Activated naive CD8-positive, alpha-beta T cell (primary cell): Measurements from ENCODE around the gene GRAP2.

Experiments
- H3K27ac Mint-ChIP-seq: one replicate; pipeline ENCODE4 v1.8.0; 2021; ENCODE audit warnings: mixed read lengths
- H3K27me3 Mint-ChIP-seq: one replicate; pipeline ENCODE4 v1.8.0; 2021; ENCODE audit warnings: mixed read lengths
- H3K36me3 Mint-ChIP-seq: one replicate; pipeline ENCODE4 v1.8.0; 2021; ENCODE audit warnings: mixed read lengths
- H3K4me1 Mint-ChIP-seq: one replicate; pipeline ENCODE4 v1.8.0; 2021; ENCODE audit warnings: low read depth, mixed read lengths
- H3K4me3 Mint-ChIP-seq: one replicate; pipeline ENCODE4 v1.8.0; 2021; ENCODE audit warnings: mild to moderate bottlenecking, mixed read lengths
- H3K9me3 Mint-ChIP-seq: one replicate; pipeline ENCODE4 v1.8.0; 2021; ENCODE audit warnings: low read depth, mixed read lengths

Gene GRAP2

DNA sequence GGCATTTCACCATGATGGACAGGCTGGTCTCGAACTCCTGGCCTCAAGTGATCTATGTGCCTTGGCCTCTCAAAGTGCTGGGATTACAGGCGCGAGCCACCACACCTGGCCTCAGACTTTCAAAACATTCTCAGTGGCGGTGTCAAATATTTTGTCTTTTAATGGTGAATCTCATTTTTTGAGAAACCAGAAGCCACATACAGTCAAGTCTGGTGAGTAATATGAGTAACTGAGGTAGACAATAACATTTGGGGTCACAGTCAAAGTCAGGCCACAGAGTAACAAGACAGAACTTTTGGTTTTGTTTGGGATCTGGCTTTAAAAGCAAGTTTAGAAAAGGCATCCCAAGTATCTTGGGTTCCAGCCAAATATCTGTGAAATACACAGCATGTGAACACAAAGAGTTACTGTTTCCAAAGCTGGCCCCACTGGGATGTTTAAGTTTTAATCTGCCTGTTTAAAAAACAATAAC is 53.7 kb downstream of the GRAP2 start:
- Mint-ChIP-seq H3K27me3 (no peaks in the 10 kb centered on the region), H3K9me3 (peaks cover 4% of the 10 kb centered on the region), H3K4me3 (peak overlapping the region; percentile 38), H3K27ac (peak overlapping the region; percentile 97), H3K36me3 (peaks cover 34% of the 10 kb centered on the region), H3K4me1 (peaks cover 93% of the 10 kb centered on the region)

DNA sequence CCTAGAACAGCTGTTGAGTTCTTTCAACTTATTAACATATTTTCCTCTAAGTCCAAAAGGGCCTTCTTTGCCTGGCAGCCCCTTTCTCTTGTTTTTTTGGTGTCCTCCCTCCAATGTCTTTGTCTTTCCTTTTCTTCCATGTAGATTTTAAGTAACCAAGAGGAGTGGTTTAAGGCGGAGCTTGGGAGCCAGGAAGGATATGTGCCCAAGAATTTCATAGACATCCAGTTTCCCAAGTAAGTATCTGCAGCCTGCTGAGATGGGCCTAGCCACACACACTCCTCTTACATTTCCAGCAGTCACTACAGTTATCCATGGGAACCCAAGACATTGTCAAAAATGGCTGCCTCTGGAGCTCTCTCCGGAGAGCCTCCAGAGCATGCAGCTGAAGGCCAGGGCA is 54.8 kb downstream of the GRAP2 start:
- peaks cover 93% of the 10 kb centered on the region for H3K4me1 Mint-ChIP-seq
- H3K27ac Mint-ChIP-seq = peak overlapping the region; percentile 97
- H3K36me3 Mint-ChIP-seq = peaks cover 33% of the 10 kb centered on the region
- no peaks in the 10 kb centered on the region for H3K27me3 Mint-ChIP-seq
- peak overlapping the region; percentile 38 for H3K4me3 Mint-ChIP-seq
- H3K9me3 Mint-ChIP-seq = no peaks in the 10 kb centered on the region

DNA sequence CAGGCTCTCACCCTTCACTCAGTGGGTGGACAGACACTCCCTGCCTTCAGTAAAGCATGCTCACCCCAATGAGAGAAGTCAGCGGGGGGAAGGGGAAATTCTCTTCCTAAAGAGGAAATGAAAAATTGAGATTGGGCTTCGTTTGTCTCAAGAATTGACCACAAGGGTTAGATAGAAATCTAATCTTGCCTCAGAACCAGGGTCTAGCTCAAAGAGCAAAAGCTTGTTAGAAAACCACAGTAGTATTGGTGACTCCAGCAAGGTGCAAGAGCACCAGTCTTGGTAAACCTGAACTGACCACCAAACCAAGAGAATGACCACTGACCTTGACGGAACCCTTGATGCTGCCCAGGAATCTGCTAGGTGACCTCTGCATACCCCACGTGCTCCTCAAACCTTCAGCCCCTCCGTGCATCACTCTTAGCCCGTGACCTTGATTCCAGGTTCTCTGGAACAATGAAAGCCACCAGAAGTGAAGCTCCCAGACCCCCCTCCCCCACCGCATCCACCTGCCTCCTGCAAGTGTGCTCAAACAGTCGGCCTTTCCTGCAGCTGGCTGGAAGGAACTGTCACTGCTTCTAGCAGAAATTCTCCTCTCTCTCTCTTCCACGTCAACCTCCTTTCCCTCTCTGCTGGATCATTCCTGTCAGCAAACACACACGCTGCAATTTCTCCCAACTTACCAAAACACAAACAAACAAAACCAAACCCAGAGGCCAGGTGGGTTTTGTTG is 56.2 kb downstream of the GRAP2 start:
- H3K36me3 Mint-ChIP-seq = peaks cover 32% of the 10 kb centered on the region
- peak overlapping the region; percentile 89 for H3K27ac Mint-ChIP-seq
- no peaks in the 10 kb centered on the region for H3K27me3 Mint-ChIP-seq
- H3K4me1 Mint-ChIP-seq = peaks cover 93% of the 10 kb centered on the region
- H3K4me3 Mint-ChIP-seq = peak overlapping the region; percentile 20
- H3K9me3 Mint-ChIP-seq = no peaks in the 10 kb centered on the region

DNA sequence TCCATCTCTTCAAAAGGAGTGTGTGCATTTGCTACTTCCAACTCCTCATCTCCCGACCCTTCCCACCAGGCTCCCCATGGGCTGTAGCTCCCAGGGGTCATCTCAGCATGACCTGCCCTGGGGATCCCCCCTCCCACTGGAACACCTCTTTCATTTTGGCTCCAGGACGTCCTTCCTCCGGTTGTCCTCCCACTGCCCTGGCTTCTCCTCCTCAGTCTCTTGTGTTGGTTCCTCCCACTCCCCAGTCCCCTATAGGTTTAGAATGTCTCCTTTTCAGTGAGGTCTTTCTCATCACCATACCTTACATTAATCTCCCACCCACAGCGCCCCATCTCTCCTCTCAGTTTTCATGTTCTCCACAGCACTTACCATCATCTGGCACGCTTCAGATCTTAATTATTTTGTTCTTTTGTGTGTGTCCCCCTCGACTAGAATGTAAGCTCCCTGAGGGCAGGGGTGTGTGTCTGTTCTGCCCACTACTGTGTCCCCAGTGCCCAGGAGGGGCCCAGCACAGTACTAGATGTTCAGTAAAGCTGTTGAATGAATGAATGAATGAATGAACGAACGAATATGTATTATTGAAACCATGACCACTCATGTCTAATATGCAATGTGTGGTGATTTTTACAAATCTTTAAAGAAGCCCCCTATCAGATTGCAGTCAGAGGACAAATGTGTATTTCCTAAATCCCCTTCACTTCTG is 57.3 kb downstream of the GRAP2 start:
- Mint-ChIP-seq H3K27ac (peak overlapping the region; percentile 96), H3K4me1 (peaks cover 91% of the 10 kb centered on the region), H3K4me3 (peak overlapping the region; percentile 43), H3K36me3 (peaks cover 31% of the 10 kb centered on the region), H3K27me3 (no peaks in the 10 kb centered on the region), H3K9me3 (no peaks in the 10 kb centered on the region)

DNA sequence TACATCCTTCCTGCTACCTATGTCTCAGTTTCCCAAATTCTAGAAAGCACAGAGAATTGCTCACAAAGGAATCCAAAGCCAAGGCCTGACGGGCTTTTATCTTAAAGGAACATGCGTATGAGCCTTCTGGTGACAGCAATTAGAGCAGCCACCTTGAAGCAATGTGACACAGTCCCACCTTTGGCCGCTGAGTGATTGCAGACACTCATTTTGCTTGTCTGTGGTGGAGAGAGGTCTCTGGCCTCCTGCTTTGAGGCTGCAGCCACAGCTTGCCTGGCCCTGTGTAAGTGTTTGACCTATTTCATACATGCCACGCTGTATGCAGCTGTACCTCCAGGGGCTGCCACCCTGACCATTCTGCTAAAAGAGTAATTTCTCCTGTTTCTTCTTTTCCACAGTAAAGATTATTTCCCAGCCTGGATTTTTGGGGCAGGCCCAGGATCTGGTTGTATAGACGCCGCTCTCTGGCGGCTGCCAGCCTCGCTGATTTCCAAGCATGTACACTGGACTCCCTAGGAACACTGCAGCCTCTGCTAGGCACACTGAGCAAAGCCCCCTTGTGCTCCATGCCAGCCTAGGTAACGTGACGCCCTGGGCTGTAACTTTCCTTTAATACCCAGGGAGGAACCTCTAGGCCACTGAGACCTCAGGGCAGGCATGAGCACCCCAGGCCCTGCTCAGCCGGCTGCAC is 58.2 kb downstream of the GRAP2 start:
- peak overlapping the region; percentile 96 for H3K27ac Mint-ChIP-seq
- H3K27me3 Mint-ChIP-seq = no peaks in the 10 kb centered on the region
- peaks cover 85% of the 10 kb centered on the region for H3K4me1 Mint-ChIP-seq
- H3K9me3 Mint-ChIP-seq = no peaks in the 10 kb centered on the region
- H3K4me3 Mint-ChIP-seq = peak overlapping the region; percentile 43
- H3K36me3 Mint-ChIP-seq = peaks cover 32% of the 10 kb centered on the region

DNA sequence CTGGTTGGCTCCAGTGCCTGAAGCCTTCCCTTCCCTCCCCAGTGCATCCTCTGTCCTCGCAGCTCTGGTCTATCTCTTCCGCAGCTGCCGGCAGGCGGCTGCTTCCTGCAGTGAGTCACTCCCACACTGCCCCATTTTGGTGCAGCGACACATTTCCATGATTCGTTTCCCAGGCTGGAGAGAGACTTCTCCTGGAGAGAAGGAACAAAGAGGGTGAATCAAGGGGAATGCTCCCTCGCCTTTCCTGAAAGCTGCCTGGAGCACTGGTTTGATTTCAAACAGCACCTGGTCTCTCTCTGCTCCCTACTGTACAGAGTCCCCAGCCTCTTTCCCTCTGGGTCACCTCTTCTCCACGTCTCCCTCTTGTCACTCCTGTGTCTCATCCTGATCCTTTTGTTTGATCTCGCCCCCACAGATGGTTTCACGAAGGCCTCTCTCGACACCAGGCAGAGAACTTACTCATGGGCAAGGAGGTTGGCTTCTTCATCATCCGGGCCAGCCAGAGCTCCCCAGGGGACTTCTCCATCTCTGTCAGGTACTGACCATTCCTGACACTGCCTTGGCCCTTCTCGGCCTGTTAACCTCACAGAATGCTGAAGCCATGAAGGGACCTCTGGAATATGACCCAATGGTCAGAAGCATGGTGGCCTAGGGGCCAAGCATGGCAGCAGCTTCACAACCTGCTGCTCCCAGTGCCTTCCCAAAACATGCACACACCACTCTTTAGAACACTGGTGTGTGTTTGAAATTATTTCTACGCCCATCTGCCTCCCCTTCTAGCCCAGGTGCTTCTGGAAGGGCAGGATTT is 59.0 kb downstream of the GRAP2 start, which contains the start of gene TMA7B:
Gene TMA7B, plus strand, starts transcription at position 758 of the 808 bp plus-strand sequence. CDS start 3,978 bp downstream, outside the sequence.
- H3K9me3 Mint-ChIP-seq = no peaks in the 10 kb centered on the region
- peaks cover 82% of the 10 kb centered on the region for H3K4me1 Mint-ChIP-seq
- H3K4me3 Mint-ChIP-seq = peak within 1 kb of the TSS; percentile 83
- H3K36me3 Mint-ChIP-seq = peaks cover 32% of the 10 kb centered on the region
- H3K27me3 Mint-ChIP-seq = no peaks in the 10 kb centered on the region
- H3K27ac Mint-ChIP-seq = peak within 1 kb of the TSS; percentile 96

DNA sequence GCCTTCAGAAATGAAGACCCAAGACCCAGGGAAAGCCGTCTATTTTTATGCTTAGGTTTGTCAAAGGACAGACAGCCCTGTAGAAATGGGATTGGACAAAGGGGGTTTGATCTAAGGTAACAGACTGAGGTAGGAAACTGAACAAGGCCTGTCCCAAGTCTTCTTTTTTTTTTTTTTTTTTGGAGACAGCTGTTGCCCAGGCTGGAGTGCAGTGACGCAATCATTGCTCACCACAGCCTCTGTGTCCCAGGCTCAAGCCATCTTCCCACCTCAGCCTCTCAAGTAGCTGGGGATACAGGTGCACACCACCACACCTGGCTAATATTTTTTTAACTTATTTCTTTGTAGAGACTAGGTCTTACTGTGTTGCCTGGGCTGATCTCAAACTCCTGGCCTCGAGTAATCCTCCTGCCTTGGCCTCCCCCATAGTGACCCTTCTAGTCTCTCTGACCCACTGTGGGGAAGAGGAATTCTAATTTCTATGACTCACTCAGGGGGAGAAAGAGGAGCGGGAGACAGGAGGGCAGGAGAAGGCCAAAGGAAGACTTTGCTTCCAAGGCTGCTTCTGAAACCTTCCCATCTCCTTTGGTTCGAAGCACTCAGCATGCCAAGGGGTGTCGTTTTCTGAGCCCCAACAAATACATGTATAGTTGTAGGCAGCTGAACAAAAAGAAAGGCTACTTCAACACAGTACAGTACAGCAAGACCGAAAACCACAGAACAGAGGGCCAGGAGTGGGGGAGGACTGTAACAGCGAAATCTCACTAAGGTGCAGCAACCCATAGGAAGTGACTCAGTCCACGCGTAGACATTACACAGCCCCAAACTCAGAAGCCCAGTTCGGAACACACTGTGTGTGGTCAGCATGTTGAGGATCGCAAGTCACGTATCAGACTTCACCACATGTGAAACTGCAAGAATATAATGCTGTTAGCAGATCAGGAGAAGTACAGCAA is 60.2 kb downstream of the GRAP2 start:
- peaks cover 32% of the 10 kb centered on the region for H3K36me3 Mint-ChIP-seq
- H3K27me3 Mint-ChIP-seq = no peaks in the 10 kb centered on the region
- H3K4me3 Mint-ChIP-seq = peak overlapping the region; percentile 83
- H3K4me1 Mint-ChIP-seq = peaks cover 75% of the 10 kb centered on the region
- no peaks in the 10 kb centered on the region for H3K9me3 Mint-ChIP-seq
- H3K27ac Mint-ChIP-seq = peak overlapping the region; percentile 96

DNA sequence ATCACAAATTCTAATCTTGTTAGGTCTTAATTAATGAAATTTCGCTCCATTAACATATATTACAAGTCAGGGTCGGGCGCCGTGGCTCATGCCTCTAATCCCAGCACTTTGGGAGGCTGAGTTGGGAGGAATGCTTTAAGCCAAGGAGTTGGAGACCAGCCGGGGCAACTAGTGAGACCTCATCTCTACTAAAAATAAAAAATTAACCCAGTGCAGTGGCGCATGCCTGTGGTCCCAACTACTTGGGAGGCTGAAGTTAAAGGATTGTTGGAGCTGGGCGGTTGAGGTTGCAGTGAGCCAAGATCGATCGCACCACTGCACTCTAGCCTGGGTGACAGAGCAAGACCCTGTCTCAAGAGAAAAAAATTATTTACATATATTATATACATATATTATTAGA is 61.2 kb downstream of the GRAP2 start:
- H3K36me3 Mint-ChIP-seq = peaks cover 31% of the 10 kb centered on the region
- peak overlapping the region; percentile 96 for H3K27ac Mint-ChIP-seq
- H3K9me3 Mint-ChIP-seq = no peaks in the 10 kb centered on the region
- H3K27me3 Mint-ChIP-seq = no peaks in the 10 kb centered on the region
- peak overlapping the region; percentile 83 for H3K4me3 Mint-ChIP-seq
- H3K4me1 Mint-ChIP-seq = peaks cover 71% of the 10 kb centered on the region

DNA sequence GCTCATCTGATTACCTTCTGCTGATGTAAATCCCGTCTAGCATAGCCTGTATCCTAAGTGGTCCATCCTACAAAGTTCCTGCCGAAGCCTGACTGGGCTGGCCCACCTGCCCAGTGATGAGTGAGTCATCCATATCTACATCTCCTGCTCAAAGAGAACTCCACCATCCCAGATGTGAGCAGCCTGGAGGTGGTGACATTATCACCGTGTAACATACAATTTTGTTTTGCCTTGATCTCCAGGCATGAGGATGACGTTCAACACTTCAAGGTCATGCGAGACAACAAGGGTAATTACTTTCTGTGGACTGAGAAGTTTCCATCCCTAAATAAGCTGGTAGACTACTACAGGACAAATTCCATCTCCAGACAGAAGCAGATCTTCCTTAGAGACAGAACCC is 64.9 kb downstream of the GRAP2 start:
- Mint-ChIP-seq H3K4me1 (peaks cover 38% of the 10 kb centered on the region), H3K36me3 (peaks cover 12% of the 10 kb centered on the region), H3K27ac (peak overlapping the region; percentile 85), H3K27me3 (no peaks in the 10 kb centered on the region), H3K9me3 (no peaks in the 10 kb centered on the region), H3K4me3 (no peak overlapping the region)

DNA sequence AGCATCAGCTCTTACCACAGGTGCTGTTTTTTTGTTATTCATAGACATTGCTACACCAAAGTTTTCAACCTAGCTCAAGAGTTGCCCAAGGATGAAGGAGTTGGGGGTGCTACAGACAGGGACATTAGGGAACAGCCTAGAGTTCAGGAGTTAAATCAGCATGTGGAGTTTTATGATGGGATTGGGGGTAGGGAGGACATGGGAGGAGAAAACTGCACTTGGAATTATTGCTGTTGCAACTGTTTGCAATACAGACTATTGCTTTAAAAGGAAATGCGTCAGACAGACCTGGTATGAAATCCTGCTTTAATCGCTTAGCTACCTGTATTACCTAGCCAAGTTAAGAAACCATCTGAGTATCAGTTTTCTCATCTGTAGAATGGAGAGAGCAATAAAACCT is 65.6 kb downstream of the GRAP2 start:
- H3K9me3 Mint-ChIP-seq = no peaks in the 10 kb centered on the region
- peaks cover 12% of the 10 kb centered on the region for H3K36me3 Mint-ChIP-seq
- H3K27me3 Mint-ChIP-seq = no peaks in the 10 kb centered on the region
- H3K4me3 Mint-ChIP-seq = no peak overlapping the region
- peak overlapping the region; percentile 85 for H3K27ac Mint-ChIP-seq
- H3K4me1 Mint-ChIP-seq = peaks cover 31% of the 10 kb centered on the region

DNA sequence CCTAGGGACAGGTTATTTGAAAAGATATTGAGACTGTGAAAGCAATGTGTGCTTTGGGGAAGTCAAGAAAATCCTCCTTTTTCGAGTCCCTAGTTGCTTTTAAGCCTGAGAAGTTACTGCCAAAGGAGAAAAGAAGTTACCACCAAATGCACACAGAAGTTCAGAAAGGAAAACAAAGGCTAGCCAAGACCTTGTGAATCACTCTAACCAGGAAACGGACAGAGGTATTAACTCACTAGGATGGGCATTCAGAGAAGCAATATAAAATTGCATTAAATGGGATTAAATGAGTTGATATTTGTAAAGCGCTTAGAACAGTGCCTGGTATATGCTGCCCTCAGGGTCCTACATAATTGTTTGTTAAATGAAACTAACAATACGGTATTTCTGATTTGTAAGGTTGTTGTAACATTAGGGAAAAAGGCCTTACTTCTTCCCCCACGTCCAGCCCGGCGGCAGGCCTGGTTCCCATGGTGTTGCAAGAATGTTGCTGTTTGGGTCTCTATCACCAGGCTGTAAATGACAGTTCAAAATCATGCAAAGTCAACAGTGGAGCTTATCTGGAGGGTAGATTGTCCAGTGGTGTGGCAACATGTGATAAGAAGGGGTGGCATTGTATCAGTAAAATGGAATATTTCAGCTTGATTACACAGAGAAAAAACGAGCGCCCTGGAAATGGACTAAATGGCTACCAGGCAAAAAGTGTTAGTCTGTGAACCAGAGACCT is 66.4 kb downstream of the GRAP2 start:
- Mint-ChIP-seq H3K36me3 (peaks cover 13% of the 10 kb centered on the region), H3K4me1 (peaks cover 24% of the 10 kb centered on the region), H3K27ac (peak overlapping the region; percentile 85), H3K27me3 (no peaks in the 10 kb centered on the region), H3K4me3 (no peak overlapping the region), H3K9me3 (no peaks in the 10 kb centered on the region)

DNA sequence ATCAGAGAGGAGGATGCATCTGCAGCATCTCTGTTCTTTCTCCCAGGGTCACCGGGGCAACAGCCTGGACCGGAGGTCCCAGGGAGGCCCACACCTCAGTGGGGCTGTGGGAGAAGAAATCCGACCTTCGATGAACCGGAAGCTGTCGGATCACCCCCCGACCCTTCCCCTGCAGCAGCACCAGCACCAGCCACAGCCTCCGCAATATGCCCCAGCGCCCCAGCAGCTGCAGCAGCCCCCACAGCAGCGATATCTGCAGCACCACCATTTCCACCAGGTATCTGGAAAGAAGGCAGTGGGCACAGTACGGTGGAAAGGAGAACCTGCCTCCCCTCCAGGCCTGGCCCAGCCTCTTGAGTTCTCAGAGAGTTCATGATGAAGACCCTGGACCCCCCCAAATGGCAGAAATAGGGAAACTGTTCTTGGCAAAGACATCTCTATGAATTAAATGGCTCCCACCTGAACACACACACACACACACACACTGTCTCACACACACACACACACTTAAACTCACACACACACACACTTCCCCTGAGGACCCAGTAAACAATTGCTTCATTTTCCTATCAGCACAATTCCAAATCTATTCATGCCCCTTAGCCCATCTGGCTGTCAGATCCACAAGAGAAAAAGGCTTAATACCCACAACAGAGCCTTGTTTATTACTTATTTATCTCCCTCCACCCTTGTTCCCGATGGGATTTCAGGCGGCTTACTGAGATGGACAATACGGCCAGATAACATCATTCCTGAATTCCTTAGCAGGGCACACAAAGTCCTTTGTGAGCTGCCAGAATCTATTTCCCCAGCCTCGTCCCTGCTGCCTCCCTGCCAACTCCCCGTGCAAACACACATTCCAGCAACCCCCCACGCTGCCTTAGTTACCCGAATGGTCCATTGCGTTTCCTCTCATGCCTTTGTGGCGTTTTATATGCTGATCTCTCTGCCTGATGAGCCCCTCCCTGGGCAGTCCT is 67.4 kb downstream of the GRAP2 start:
- H3K27ac Mint-ChIP-seq = peak overlapping the region; percentile 74
- no peak overlapping the region for H3K4me3 Mint-ChIP-seq
- peaks cover 16% of the 10 kb centered on the region for H3K4me1 Mint-ChIP-seq
- H3K27me3 Mint-ChIP-seq = no peaks in the 10 kb centered on the region
- H3K36me3 Mint-ChIP-seq = peaks cover 12% of the 10 kb centered on the region
- no peaks in the 10 kb centered on the region for H3K9me3 Mint-ChIP-seq
